COLO829 (cell line): ENCODE results near the gene POLN.

Source experiments
- DNase-seq: peaks from one replicate; pipeline ENCODE4 v3.0.0; 2012; ENCODE audit warnings: low spot score

The POLN gene

GRCh38 chr4:2058264-2059045 lies 183.5 kb downstream of the POLN start:
- DNase-seq = no peak

- no peak for DNase-seq
Measured at GRCh38 chr4:2057382-2058065, 184.4 kb downstream of the POLN start.

- DNase-seq = no peak
Measured at GRCh38 chr4:2054217-2054616, 187.7 kb downstream of the POLN start.

GRCh38 chr4:2051086-2051485 lies 190.8 kb downstream of the POLN start:
- no peak for DNase-seq

- no peak for DNase-seq
Measured at GRCh38 chr4:2049811-2050210, 192.1 kb downstream of the POLN start.

- DNase-seq = no peak
Measured at GRCh38 chr4:2049381-2049780, 192.5 kb downstream of the POLN start.

- DNase-seq = no peak
Measured at GRCh38 chr4:2048831-2049230, 193.1 kb downstream of the POLN start.

- DNase-seq = no peak
Measured at GRCh38 chr4:2047781-2048581, 193.9 kb downstream of the POLN start.

GRCh38 chr4:2047031-2047660 lies 194.8 kb downstream of the POLN start:
- DNase-seq = no peak

GRCh38 chr4:2046031-2046961 lies 195.6 kb downstream of the POLN start:
- no peak for DNase-seq

GRCh38 chr4:2045518-2045951 lies 196.4 kb downstream of the POLN start:
- DNase-seq = no peak

- DNase-seq = no peak
Measured at GRCh38 chr4:2044542-2045517, 197.1 kb downstream of the POLN start.

GRCh38 chr4:2044119-2044485 lies 197.8 kb downstream of the POLN start:
- no peak for DNase-seq

GRCh38 chr4:2043396-2044118 lies 198.4 kb downstream of the POLN start:
- DNase-seq = no peak

- no peak for DNase-seq
Measured at GRCh38 chr4:2042947-2043395, 198.9 kb downstream of the POLN start.

- DNase-seq = no peak
Measured at GRCh38 chr4:2042204-2042946, 199.5 kb downstream of the POLN start.

- peak; percentile 80 for DNase-seq
Measured at GRCh38 chr4:2041239-2042130, 200.4 kb downstream of the POLN start.
